ENCODE results near the gene INAFM2. TPM values are rescaled to one million over a fixed set of nuclear protein-coding genes. Genes with fewer than 3 reads are reported as not detected.

The INAFM2 gene
- total and polyA plus RNA-seq, 2 experiments from 2014 or later: 18.1 to 32.7 TPM

- Histone ChIP-seq H3F3A (replicated peaks; ENCODE audit: low read depth) (peaks cover 21% of the 10 kb centered on the region; the same call in 1 of the 2 replicates), H3K9me2 (ENCODE audit: insufficient read depth) (no peaks in the 10 kb centered on the region), H4K20me1 (replicated peaks; ENCODE audit: insufficient read depth) (no peaks in the 10 kb centered on the region), H2AFZ (no peak overlapping the region), H3K27ac (ENCODE audit: low read depth) (no peak overlapping the region), H3K4me3 (no peak overlapping the region), H3K27me3 (ENCODE audit: insufficient read depth) (peaks cover 84% of the 10 kb centered on the region), H3K4me1 (ENCODE audit: insufficient read depth) (peaks cover 29% of the 10 kb centered on the region), H3K36me3 (ENCODE audit: insufficient read depth) (no peaks in the 10 kb centered on the region), H3K79me2 (replicated peaks; ENCODE audit: insufficient read depth) (no peaks in the 10 kb centered on the region), H3K4me2 (peak overlapping the region; percentile 40; the same call in 1 of the 2 replicates)
- Mint-ChIP-seq H3K36me3 (ENCODE audit: low read depth) (peaks cover 2% of the 10 kb centered on the region; the same call in 1 of the 3 replicates), H3K4me1 (peaks cover 49% of the 10 kb centered on the region), H3K4me3 (no peak overlapping the region; the same call in 2 of the 3 replicates), H3K9me3 (no peaks in the 10 kb centered on the region), H3K27me3 (ENCODE audit: insufficient read depth, low read depth, poor library complexity) (peaks cover 65% of the 10 kb centered on the region), H3K27ac (no peak overlapping the region)
- TF ChIP-seq CREB1 (CRISPR knock-in tag; IDR thresholded peaks at IDR 0.05; ENCODE audit: low read depth): no peak
- ATAC-seq (no peak), DNase-seq (ENCODE audit: low spot score) (no peak)
These were observed 38.3 kb upstream of the INAFM2 start for GRCh38 chr15:40285151-40285550.

DNA sequence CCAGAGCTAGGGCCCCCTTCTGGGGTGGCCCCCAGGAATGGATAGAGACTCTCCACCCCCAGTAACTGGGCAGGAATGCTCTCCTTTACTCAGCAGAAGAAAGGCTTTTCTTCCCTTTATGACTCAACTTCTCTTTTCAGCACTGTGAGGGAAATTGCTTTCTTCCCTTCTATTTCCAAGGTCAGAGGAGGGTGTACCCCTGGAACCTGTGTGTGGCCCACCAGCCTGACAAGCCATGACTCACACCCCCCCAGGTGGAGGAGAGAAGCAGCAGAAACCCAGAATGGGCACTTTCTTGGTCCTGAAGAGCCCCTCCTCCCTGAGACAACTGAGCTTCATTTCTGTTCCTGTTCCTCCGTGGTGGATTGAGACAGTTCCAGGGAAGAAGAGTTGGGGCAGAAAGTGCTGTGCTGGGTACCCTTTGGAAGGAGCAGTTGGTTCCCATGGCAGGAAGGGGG, 37.9 kb upstream of the INAFM2 start:
- Histone ChIP-seq H3K4me3 (no peak overlapping the region), H3K36me3 (ENCODE audit: insufficient read depth) (no peaks in the 10 kb centered on the region), H3K9me2 (ENCODE audit: insufficient read depth) (no peaks in the 10 kb centered on the region), H2AFZ (no peak overlapping the region), H3K27ac (ENCODE audit: low read depth) (no peak overlapping the region), H3F3A (replicated peaks; ENCODE audit: low read depth) (peaks cover 18% of the 10 kb centered on the region; the same call in 1 of the 2 replicates), H4K20me1 (replicated peaks; ENCODE audit: insufficient read depth) (no peaks in the 10 kb centered on the region), H3K27me3 (ENCODE audit: insufficient read depth) (peaks cover 84% of the 10 kb centered on the region), H3K4me2 (peak overlapping the region; percentile 40; the same call in 1 of the 2 replicates), H3K79me2 (replicated peaks; ENCODE audit: insufficient read depth) (no peaks in the 10 kb centered on the region), H3K4me1 (ENCODE audit: insufficient read depth) (peaks cover 29% of the 10 kb centered on the region)
- H3K4me1 Mint-ChIP-seq: peaks cover 49% of the 10 kb centered on the region
- H3K27ac Mint-ChIP-seq: no peak overlapping the region
- ATAC-seq (no peak), DNase-seq (ENCODE audit: low spot score) (no peak)
- H3K4me3 Mint-ChIP-seq: no peak overlapping the region
- no peaks in the 10 kb centered on the region for H3K9me3 Mint-ChIP-seq
- peaks cover 65% of the 10 kb centered on the region for H3K27me3 Mint-ChIP-seq (ENCODE audit: insufficient read depth, low read depth, poor library complexity)
- H3K36me3 Mint-ChIP-seq (ENCODE audit: low read depth): peaks cover 2% of the 10 kb centered on the region; the same call in 1 of the 3 replicates
- TF ChIP-seq ETS1 (IDR thresholded peaks at IDR 0.05) (no peak), EZH2 (IDR thresholded peaks at IDR 0.05; ENCODE audit: low read depth, unreplicated experiment) (no peak), ZNF114 (CRISPR knock-in tag; IDR thresholded peaks at IDR 0.05) (no peak), JUNB (IDR thresholded peaks at IDR 0.05; ENCODE audit: unreplicated experiment) (no peak), CTCF (conservative IDR thresholded peaks at IDR 0.05; ENCODE audit: low read depth in 2 of 2) (no peak), POLR2AphosphoS5 (IDR thresholded peaks at IDR 0.05; ENCODE audit: low read depth) (no peak), ZNF331 (CRISPR knock-in tag; IDR thresholded peaks at IDR 0.05; ENCODE audit: low read depth) (no peak), STAT1 (IDR thresholded peaks at IDR 0.05; ENCODE audit: unreplicated experiment) (no peak), NANOG (IDR thresholded peaks at IDR 0.05; ENCODE audit: borderline replicate concordance) (no peak), EZH2phosphoT487 (IDR thresholded peaks at IDR 0.05; ENCODE audit: unreplicated experiment) (no peak), CREB1 (CRISPR knock-in tag; IDR thresholded peaks at IDR 0.05; ENCODE audit: low read depth) (no peak)
- TF ChIP-seq, protein P1, sequence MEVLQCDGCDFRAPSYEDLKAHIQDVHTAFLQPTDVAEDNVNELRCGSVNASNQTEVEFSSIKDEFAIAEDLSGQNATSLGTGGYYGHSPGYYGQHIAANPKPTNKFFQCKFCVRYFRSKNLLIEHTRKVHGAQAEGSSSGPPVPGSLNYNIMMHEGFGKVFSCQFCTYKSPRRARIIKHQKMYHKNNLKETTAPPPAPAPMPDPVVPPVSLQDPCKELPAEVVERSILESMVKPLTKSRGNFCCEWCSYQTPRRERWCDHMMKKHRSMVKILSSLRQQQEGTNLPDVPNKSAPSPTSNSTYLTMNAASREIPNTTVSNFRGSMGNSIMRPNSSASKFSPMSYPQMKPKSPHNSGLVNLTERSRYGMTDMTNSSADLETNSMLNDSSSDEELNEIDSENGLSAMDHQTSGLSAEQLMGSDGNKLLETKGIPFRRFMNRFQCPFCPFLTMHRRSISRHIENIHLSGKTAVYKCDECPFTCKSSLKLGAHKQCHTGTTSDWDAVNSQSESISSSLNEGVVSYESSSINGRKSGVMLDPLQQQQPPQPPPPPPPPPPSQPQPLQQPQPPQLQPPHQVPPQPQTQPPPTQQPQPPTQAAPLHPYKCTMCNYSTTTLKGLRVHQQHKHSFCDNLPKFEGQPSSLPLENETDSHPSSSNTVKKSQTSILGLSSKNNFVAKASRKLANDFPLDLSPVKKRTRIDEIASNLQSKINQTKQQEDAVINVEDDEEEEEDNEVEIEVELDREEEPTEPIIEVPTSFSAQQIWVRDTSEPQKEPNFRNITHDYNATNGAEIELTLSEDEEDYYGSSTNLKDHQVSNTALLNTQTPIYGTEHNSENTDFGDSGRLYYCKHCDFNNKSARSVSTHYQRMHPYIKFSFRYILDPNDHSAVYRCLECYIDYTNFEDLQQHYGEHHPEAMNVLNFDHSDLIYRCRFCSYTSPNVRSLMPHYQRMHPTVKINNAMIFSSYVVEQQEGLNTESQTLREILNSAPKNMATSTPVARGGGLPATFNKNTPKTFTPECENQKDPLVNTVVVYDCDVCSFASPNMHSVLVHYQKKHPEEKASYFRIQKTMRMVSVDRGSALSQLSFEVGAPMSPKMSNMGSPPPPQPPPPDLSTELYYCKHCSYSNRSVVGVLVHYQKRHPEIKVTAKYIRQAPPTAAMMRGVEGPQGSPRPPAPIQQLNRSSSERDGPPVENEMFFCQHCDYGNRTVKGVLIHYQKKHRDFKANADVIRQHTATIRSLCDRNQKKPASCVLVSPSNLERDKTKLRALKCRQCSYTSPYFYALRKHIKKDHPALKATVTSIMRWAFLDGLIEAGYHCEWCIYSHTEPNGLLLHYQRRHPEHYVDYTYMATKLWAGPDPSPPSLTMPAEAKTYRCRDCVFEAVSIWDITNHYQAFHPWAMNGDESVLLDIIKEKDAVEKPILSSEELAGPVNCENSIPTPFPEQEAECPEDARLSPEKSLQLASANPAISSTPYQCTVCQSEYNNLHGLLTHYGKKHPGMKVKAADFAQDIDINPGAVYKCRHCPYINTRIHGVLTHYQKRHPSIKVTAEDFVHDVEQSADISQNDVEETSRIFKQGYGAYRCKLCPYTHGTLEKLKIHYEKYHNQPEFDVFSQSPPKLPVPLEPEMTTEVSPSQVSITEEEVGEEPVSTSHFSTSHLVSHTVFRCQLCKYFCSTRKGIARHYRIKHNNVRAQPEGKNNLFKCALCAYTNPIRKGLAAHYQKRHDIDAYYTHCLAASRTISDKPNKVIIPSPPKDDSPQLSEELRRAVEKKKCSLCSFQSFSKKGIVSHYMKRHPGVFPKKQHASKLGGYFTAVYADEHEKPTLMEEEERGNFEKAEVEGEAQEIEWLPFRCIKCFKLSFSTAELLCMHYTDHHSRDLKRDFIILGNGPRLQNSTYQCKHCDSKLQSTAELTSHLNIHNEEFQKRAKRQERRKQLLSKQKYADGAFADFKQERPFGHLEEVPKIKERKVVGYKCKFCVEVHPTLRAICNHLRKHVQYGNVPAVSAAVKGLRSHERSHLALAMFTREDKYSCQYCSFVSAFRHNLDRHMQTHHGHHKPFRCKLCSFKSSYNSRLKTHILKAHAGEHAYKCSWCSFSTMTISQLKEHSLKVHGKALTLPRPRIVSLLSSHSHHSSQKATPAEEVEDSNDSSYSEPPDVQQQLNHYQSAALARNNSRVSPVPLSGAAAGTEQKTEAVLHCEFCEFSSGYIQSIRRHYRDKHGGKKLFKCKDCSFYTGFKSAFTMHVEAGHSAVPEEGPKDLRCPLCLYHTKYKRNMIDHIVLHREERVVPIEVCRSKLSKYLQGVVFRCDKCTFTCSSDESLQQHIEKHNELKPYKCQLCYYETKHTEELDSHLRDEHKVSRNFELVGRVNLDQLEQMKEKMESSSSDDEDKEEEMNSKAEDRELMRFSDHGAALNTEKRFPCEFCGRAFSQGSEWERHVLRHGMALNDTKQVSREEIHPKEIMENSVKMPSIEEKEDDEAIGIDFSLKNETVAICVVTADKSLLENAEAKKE (CRISPR knock-in tag; IDR thresholded peaks at IDR 0.05): no peak

All from GM23338 (cell line).